ENCODE data around the gene ANOS1. TPM values are rescaled to one million over a fixed set of nuclear protein-coding genes. Genes with fewer than 3 reads are reported as not detected.

ANOS1 gene
- total RNA-seq, 1 donor from 2014 or later, result 0.08 TPM

DNA sequence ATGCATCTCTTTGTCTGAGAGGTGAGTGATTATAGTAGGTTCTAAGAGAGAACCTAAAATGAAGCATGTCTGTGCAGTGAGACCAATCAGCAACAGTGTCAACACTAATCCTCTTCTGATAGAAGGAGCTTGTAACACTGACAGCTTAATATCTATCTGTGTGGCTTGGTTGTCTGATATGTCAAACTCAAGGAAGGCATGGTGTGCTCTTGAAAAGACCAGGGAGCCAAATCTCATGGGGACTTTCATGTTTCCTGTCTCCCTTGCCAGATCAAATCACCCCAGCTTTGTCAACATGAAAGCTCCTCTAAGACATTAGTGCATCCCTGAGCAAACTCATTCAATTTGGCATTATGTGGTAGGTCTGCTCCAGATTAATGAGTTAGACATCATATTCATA lies 95.4 kb downstream of the ANOS1 start:
- DNase-seq (ENCODE audit: extremely low spot score, unreplicated experiment), result no peak
- H3K9me3 Mint-ChIP-seq (ENCODE audit: unreplicated experiment), result peaks cover 11% of the 10 kb centered on the region
- no peaks in the 10 kb centered on the region for H3K4me1 Mint-ChIP-seq (ENCODE audit: unreplicated experiment)
- no peak overlapping the region for H3K27ac Mint-ChIP-seq (ENCODE audit: unreplicated experiment)
- TF ChIP-seq, protein P1, sequence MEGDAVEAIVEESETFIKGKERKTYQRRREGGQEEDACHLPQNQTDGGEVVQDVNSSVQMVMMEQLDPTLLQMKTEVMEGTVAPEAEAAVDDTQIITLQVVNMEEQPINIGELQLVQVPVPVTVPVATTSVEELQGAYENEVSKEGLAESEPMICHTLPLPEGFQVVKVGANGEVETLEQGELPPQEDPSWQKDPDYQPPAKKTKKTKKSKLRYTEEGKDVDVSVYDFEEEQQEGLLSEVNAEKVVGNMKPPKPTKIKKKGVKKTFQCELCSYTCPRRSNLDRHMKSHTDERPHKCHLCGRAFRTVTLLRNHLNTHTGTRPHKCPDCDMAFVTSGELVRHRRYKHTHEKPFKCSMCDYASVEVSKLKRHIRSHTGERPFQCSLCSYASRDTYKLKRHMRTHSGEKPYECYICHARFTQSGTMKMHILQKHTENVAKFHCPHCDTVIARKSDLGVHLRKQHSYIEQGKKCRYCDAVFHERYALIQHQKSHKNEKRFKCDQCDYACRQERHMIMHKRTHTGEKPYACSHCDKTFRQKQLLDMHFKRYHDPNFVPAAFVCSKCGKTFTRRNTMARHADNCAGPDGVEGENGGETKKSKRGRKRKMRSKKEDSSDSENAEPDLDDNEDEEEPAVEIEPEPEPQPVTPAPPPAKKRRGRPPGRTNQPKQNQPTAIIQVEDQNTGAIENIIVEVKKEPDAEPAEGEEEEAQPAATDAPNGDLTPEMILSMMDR (IDR thresholded peaks at IDR 0.05), result no peak
- no peaks in the 10 kb centered on the region for H3K36me3 Mint-ChIP-seq (ENCODE audit: unreplicated experiment)
- H3K27me3 Mint-ChIP-seq (ENCODE audit: unreplicated experiment), result peaks cover 8% of the 10 kb centered on the region
- no peak overlapping the region for H3K4me3 Mint-ChIP-seq (ENCODE audit: unreplicated experiment)

DNA sequence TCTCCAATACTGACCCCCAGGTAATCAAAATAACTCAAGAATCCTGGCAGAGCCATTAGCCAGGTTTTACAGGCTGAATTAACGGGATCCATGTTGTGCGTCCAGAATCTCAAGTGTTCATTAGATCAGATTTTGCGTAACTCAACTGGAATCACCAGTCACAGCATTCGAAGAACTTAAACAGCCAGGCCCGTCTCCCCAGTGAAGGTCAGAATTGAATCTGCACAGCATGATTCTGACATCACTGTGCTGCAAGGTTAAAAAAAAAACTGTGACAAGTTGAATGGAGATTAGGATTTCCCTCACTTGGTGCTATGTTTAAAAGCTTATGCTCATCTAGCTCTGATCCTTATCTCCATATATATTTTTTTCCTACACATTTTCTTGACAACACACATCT lies 96.1 kb downstream of the ANOS1 start:
- H3K4me1 Mint-ChIP-seq (ENCODE audit: unreplicated experiment), result no peaks in the 10 kb centered on the region
- H3K27me3 Mint-ChIP-seq (ENCODE audit: unreplicated experiment), result peaks cover 6% of the 10 kb centered on the region
- peaks cover 17% of the 10 kb centered on the region for H3K9me3 Mint-ChIP-seq (ENCODE audit: unreplicated experiment)
- no peak overlapping the region for H3K27ac Mint-ChIP-seq (ENCODE audit: unreplicated experiment)
- no peaks in the 10 kb centered on the region for H3K36me3 Mint-ChIP-seq (ENCODE audit: unreplicated experiment)
- H3K4me3 Mint-ChIP-seq (ENCODE audit: unreplicated experiment), result no peak overlapping the region
- no peak for DNase-seq (ENCODE audit: extremely low spot score, unreplicated experiment)
- TF ChIP-seq, protein P1 (IDR thresholded peaks at IDR 0.05), result no peak

- Mint-ChIP-seq H3K4me1 (ENCODE audit: unreplicated experiment) (peaks cover 20% of the 10 kb centered on the region), H3K27ac (ENCODE audit: unreplicated experiment) (no peak overlapping the region), H3K36me3 (ENCODE audit: unreplicated experiment) (no peaks in the 10 kb centered on the region), H3K9me3 (ENCODE audit: unreplicated experiment) (peaks cover 21% of the 10 kb centered on the region), H3K27me3 (ENCODE audit: unreplicated experiment) (no peaks in the 10 kb centered on the region), H3K4me3 (ENCODE audit: unreplicated experiment) (no peak overlapping the region)
- TF ChIP-seq, protein P1 (IDR thresholded peaks at IDR 0.05), result no peak
- DNase-seq (ENCODE audit: extremely low spot score, unreplicated experiment), result no peak
Measured at GRCh38 chrX:8632924-8633323, 99.0 kb downstream of the ANOS1 start.

GRCh38 chrX:8629871-8630270 lies 102.1 kb downstream of the ANOS1 start:
- H3K4me3 Mint-ChIP-seq (ENCODE audit: unreplicated experiment), result no peak overlapping the region
- H3K27me3 Mint-ChIP-seq (ENCODE audit: unreplicated experiment), result no peaks in the 10 kb centered on the region
- peaks cover 22% of the 10 kb centered on the region for H3K9me3 Mint-ChIP-seq (ENCODE audit: unreplicated experiment)
- no peak for DNase-seq (ENCODE audit: extremely low spot score, unreplicated experiment)
- H3K36me3 Mint-ChIP-seq (ENCODE audit: unreplicated experiment), result no peaks in the 10 kb centered on the region
- H3K4me1 Mint-ChIP-seq (ENCODE audit: unreplicated experiment), result peaks cover 20% of the 10 kb centered on the region
- TF ChIP-seq, protein P1 (IDR thresholded peaks at IDR 0.05), result no peak
- H3K27ac Mint-ChIP-seq (ENCODE audit: unreplicated experiment), result no peak overlapping the region

DNA sequence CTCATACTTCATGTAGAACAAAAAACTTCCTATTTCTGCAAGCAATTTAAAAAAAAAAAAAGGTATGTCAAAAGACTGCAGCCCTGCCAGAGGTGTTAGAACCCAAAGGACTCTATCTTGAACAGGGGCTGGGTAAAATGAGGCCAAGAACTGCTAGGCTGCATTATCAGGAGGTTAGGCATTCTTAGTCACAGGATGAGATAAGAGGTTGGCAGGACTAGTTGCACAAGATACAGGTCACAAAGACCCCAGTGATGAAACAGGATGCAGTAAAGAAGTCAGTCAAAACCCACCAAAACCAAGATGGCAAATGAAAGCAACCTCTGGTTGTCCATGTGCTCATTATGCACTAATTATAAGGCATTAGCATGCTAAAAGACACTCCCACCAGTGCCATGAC lies 104.1 kb downstream of the ANOS1 start:
- DNase-seq (ENCODE audit: extremely low spot score, unreplicated experiment), result no peak
- TF ChIP-seq, protein P1 (IDR thresholded peaks at IDR 0.05), result no peak

More for the DNA sequence above, 104.1 kb downstream of the ANOS1 start:
- Mint-ChIP-seq H3K36me3 (ENCODE audit: unreplicated experiment) (no peaks in the 10 kb centered on the region), H3K4me1 (ENCODE audit: unreplicated experiment) (peaks cover 20% of the 10 kb centered on the region), H3K9me3 (ENCODE audit: unreplicated experiment) (peaks cover 18% of the 10 kb centered on the region), H3K4me3 (ENCODE audit: unreplicated experiment) (no peak overlapping the region), H3K27ac (ENCODE audit: unreplicated experiment) (no peak overlapping the region), H3K27me3 (ENCODE audit: unreplicated experiment) (no peaks in the 10 kb centered on the region)
